GM12878 (cell line): ENCODE measurements around the gene ZNF407. TPM values are rescaled to one million over a fixed set of nuclear protein-coding genes. Genes with fewer than 3 reads are reported as not detected.

Source experiments
- ATAC-seq: fragments of 200-7000 bp; cut with Tn5 transposase; 3 replicates; pipeline ENCODE4 v1.9.1; 2020; ENCODE audit warnings: mild to moderate bottlenecking, moderate library complexity
- BruUV-seq: library from RNA; stranded (reverse); fragments of 400-500 nt; replicated peaks from 2 replicates; lab custom pipeline; 2021; lab: Mats Ljungman, UMichigan
- CTCF ChIA-PET: fragments of 300-600 bp; sonication (Branson Sonifier 250); formaldehyde crosslinking; extraction: SDS; loops from one replicate; lab custom pipeline; 2021; ENCODE audit warnings: inconsistent platforms; lab: Yijun Ruan, JAX
- POLR2A ChIA-PET: fragments of 350-600 bp; formaldehyde crosslinking; extraction: SDS; loops from one replicate; lab custom pipeline; 2021; ENCODE audit warnings: inconsistent platforms; lab: Charles Lee
- RAD21 ChIA-PET: fragments of 300-600 bp; sonication (Branson Sonifier 250); formaldehyde crosslinking; loops from one replicate; lab custom pipeline; 2023; ENCODE audit warnings: antibody characterized with exemption; ENCODE audit not compliant: unreplicated experiment; lab: Charles Lee
- SMC1A ChIA-PET: fragments of 300-600 bp; sonication (Branson Sonifier 250); formaldehyde crosslinking; loops from one replicate; lab custom pipeline; 2023; ENCODE audit not compliant: unreplicated experiment, uncharacterized antibody; lab: Charles Lee
- DNase-seq: peaks from one replicate; pipeline ENCODE4 v3.0.0-alpha.2; 2011; ENCODE audit warnings: low read depth, low spot score
- FAIRE-seq: peaks from 3 replicates; lab custom pipeline; 2011; peaks lifted over from hg19 to GRCh38; lab: Jason Lieb, UNC
- H2AFZ ChIP-seq: 2 replicates; pipeline ENCODE4 v1.6.0; 2011; ENCODE audit warnings: low read depth, low read length, control low read depth; ENCODE audit not compliant: control insufficient read depth
- H3K27ac ChIP-seq: 2 replicates; pipeline ENCODE4 v1.5.1; 2011; ENCODE audit warnings: control low read depth; ENCODE audit not compliant: control insufficient read depth, insufficient read depth
- H3K27me3 ChIP-seq, 2 experiments: replicated peaks in 1 of 2; 2 replicates each; pipeline versions ENCODE4 v1.6.0 to v1.6.1; 2011; ENCODE audit warnings: low read length in 1 of 2; ENCODE audit not compliant: control insufficient read depth in 2 of 2, insufficient read depth in 2 of 2
- H3K36me3 ChIP-seq, 2 experiments: 2 replicates each; pipeline ENCODE4 v1.5.1; 2011; ENCODE audit warnings: low read length in 1 of 2; ENCODE audit not compliant: control insufficient read depth in 2 of 2, insufficient read depth in 2 of 2
- H3K4me1 ChIP-seq: 2 replicates; pipeline ENCODE4 v1.6.1; 2011; ENCODE audit warnings: mild to moderate bottlenecking, low read length, moderate library complexity, mixed read lengths; ENCODE audit not compliant: control insufficient read depth, insufficient read depth
- H3K4me2 ChIP-seq: 2 replicates; pipeline ENCODE4 v1.6.0; 2011; ENCODE audit warnings: control low read depth; ENCODE audit not compliant: control insufficient read depth, insufficient read depth
- H3K4me3 ChIP-seq: fragments of 200-600 bp; sonication (generic); 2 replicates; pipeline ENCODE4 v1.5.1; 2016
- H3K79me2 ChIP-seq: 2 replicates; pipeline ENCODE4 v1.6.0; 2011; ENCODE audit warnings: low read length; ENCODE audit not compliant: control insufficient read depth, insufficient read depth
- H3K9ac ChIP-seq: 2 replicates; pipeline ENCODE4 v1.8.0; 2011; ENCODE audit warnings: low read length, control low read depth, mixed read lengths; ENCODE audit not compliant: control insufficient read depth, insufficient read depth
- H3K9me3 ChIP-seq: replicated peaks from 3 replicates; pipeline ENCODE4 v1.5.1; 2011; ENCODE audit warnings: mild to moderate bottlenecking, low read length; ENCODE audit not compliant: control insufficient read depth, insufficient read depth
- H4K20me1 ChIP-seq: 2 replicates; pipeline ENCODE4 v1.6.0; 2011; ENCODE audit not compliant: control insufficient read depth, insufficient read depth
- BACH1 ChIP-seq: fragments of 450-650 bp; IDR thresholded peaks from 2 replicates; pipeline ENCODE4 v1.6.1; 2017; ENCODE audit warnings: mild to moderate bottlenecking, borderline replicate concordance
- CEBPZ ChIP-seq: fragments of 150-350 bp; IDR thresholded peaks from 2 replicates; pipeline ENCODE4 v1.6.1; 2016; ENCODE audit warnings: low read depth, low read length
- E2F8 ChIP-seq: fragments of 450-650 bp; IDR thresholded peaks from 2 replicates; pipeline ENCODE4 v1.6.1; 2018; ENCODE audit warnings: mild to moderate bottlenecking, low read depth, moderate library complexity; ENCODE audit not compliant: partially characterized antibody
- FOS ChIP-seq: IDR thresholded peaks from 3 replicates; pipeline ENCODE4 v1.6.1; 2011; ENCODE audit warnings: borderline replicate concordance; ENCODE audit not compliant: insufficient read length; ENCODE audit errors: extremely low read depth
- IRF4 ChIP-seq: IDR thresholded peaks from 2 replicates; pipeline ENCODE4 v1.6.1; 2011; ENCODE audit warnings: low read depth, low read length
- KDM1A ChIP-seq: fragments of 200-600 bp; sonication (generic); IDR thresholded peaks from 2 replicates; pipeline ENCODE4 v1.6.1; 2016; ENCODE audit warnings: borderline replicate concordance
- MTA2 ChIP-seq: fragments of 450-650 bp; IDR thresholded peaks from 2 replicates; pipeline ENCODE4 v1.6.1; 2016; ENCODE audit warnings: low read depth, mild to moderate bottlenecking, moderate library complexity
- MYB ChIP-seq: fragments of 150-350 bp; IDR thresholded peaks from 2 replicates; pipeline ENCODE4 v1.6.1; 2014; ENCODE audit warnings: mild to moderate bottlenecking, low read depth, low read length, borderline replicate concordance
- NKRF ChIP-seq: fragments of 450-650 bp; conservative IDR thresholded peaks from 2 replicates; pipeline ENCODE4 v1.6.1; 2017; ENCODE audit warnings: mild to moderate bottlenecking, moderate library complexity
- SMC3 ChIP-seq: IDR thresholded peaks from 2 replicates; pipeline ENCODE4 v1.6.1; 2011; ENCODE audit warnings: low read length, improper control_type of control experiment, borderline replicate concordance
- SUZ12 ChIP-seq: fragments of 200-600 bp; sonication (generic); IDR thresholded peaks from one replicate; pipeline ENCODE4 v1.6.1; 2018; ENCODE audit warnings: antibody characterized with exemption, mild to moderate bottlenecking; ENCODE audit not compliant: unreplicated experiment
- TAF1 ChIP-seq: IDR thresholded peaks from 2 replicates; pipeline ENCODE4 v1.6.1; 2011; ENCODE audit warnings: mild to moderate bottlenecking, low read depth, low read length, borderline replicate concordance
- ZNF207 ChIP-seq: fragments of 450-650 bp; IDR thresholded peaks from 2 replicates; pipeline ENCODE4 v1.6.1; 2014; ENCODE audit warnings: antibody characterized with exemption, mild to moderate bottlenecking, borderline replicate concordance
- ZNF24 ChIP-seq: fragments of 450-650 bp; IDR thresholded peaks from 2 replicates; pipeline ENCODE4 v1.6.1; 2017; ENCODE audit warnings: antibody characterized with exemption, mild to moderate bottlenecking
- ZNF384 ChIP-seq: IDR thresholded peaks from 2 replicates; pipeline ENCODE4 v1.6.1; 2012; ENCODE audit warnings: low read depth, mild to moderate bottlenecking, low read length, improper control_type of control experiment, borderline replicate concordance
- WGBS: methylation state at CpG from one replicate; pipeline ENCODE4 v1.1.6; 2016; ENCODE audit warnings: low lambda C conversion rate; ENCODE audit not compliant: insufficient replicate concordance, insufficient coverage; ENCODE audit errors: missing lambda C conversion rate; 5-methylcytosine and 5-hydroxymethylcytosine counted together
- in situ Hi-C: fragments of 300-500 bp; cut with MboI; formaldehyde crosslinking; loops from 9 replicates; pipeline ENCODE4 v1.14.3; 2018; ENCODE audit warnings: mixed read lengths
- intact Hi-C: fragments of 100-400 bp; cut with micrococcal nuclease; formaldehyde crosslinking; loops from one replicate; pipeline ENCODE4 v1.14.2; 2022; ENCODE audit not compliant: unreplicated experiment
- polyA plus RNA-seq, 11 experiments: library from polyadenylated mRNA; depleted of rRNA in 4 of 11; unstranded in 6 of 11; stranded (reverse) in 5 of 11; fragments of >200 nt; fragmentation: Nextera tagmentation in 4 of 11; fragmentation: Illumina TruSeq in 1 of 11; extraction: Ambion mirVana in 4 of 11; extraction: Trizol in 1 of 11; gene quantifications; 1 replicate in 1 of 11; 2 replicates in 10 of 11; pipeline versions ENCODE4 v1.2.1 to v1.2.3, GENCODE V29; 2011 to 2016; ENCODE audit warnings: inconsistent platforms in 2 of 11, missing spikeins in 2 of 11, low read depth in 1 of 11
- total RNA-seq, 4 experiments: library from RNA; depleted of rRNA in 3 of 4; stranded (reverse); fragments of >200 nt in 3 of 4; fragmentation: Illumina TruSeq in 1 of 4; extraction: Trizol in 1 of 4; gene quantifications; 2 replicates each; pipeline versions ENCODE4 v1.2.1 to v1.2.3, GENCODE V29; 2013 to 2021
- TF ChIP-seq, protein P1 (sequence below): IDR thresholded peaks from 2 replicates; pipeline ENCODE4 v1.6.1; 2012; ENCODE audit warnings: low read depth, low read length, improper control_type of control experiment

The ZNF407 gene
- total and polyA plus RNA-seq, 10 of the 15 experiments (the other 5 are each of a cell fraction or from before 2014, with no cell fraction given): 0.69 to 11.6 (median 5.3) TPM

GRCh38 chr18:74665346-74665745, 67.7 kb downstream of the ZNF407 start:
- Histone ChIP-seq H3K9ac (no peak overlapping the region), H3K4me1 (no peaks in the 10 kb centered on the region), H3K79me2 (no peaks in the 10 kb centered on the region), H4K20me1 (no peaks in the 10 kb centered on the region), H3K27me3 (no peaks in the 10 kb centered on the region), H2AFZ (no peak overlapping the region), H3K27ac (no peak overlapping the region), H3K9me3 (no peaks in the 10 kb centered on the region), H3K4me2 (no peak overlapping the region), H3K36me3 (no peaks in the 10 kb centered on the region; a peak in 1 of 4 replicates), H3K4me3 (no peak overlapping the region)
- WGBS: 99% methylated on average over 4 of the region's 4 CpGs
- no TSS peak for BruUV-seq
- in situ Hi-C loops: loop anchor here (10.0 to 25.0 kb wide), 2 partner anchors 297 to 809 kb away; no protein-coding TSS in a partner anchor
- ChIA-PET CTCF (interaction anchor here (1.1 kb wide), 1 partner anchor 12 kb away, joined by 3 read pairs; no protein-coding TSS in a partner anchor), POLR2A (no interaction called here), SMC1A (interaction anchor here (1.8 kb wide), 1 partner anchor 11 kb away, joined by 8 read pairs; no protein-coding TSS in a partner anchor), RAD21 (no interaction called here)
- no peak for ATAC-seq
- intact Hi-C loops: no loop called here
- FAIRE-seq: no peak
- no peak for DNase-seq
- TF ChIP-seq NKRF: no peak
- no peak for TF ChIP-seq TAF1
- TF ChIP-seq MYB: no peak
- TF ChIP-seq ZNF207: no peak
- TF ChIP-seq, protein P1, sequence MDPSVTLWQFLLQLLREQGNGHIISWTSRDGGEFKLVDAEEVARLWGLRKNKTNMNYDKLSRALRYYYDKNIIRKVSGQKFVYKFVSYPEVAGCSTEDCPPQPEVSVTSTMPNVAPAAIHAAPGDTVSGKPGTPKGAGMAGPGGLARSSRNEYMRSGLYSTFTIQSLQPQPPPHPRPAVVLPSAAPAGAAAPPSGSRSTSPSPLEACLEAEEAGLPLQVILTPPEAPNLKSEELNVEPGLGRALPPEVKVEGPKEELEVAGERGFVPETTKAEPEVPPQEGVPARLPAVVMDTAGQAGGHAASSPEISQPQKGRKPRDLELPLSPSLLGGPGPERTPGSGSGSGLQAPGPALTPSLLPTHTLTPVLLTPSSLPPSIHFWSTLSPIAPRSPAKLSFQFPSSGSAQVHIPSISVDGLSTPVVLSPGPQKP: no peak
- no peak for TF ChIP-seq FOS
- TF ChIP-seq IRF4: no peak
- TF ChIP-seq ZNF384: no peak
- no peak for TF ChIP-seq KDM1A
- TF ChIP-seq ZNF24: no peak
- TF ChIP-seq E2F8: no peak
- no peak for TF ChIP-seq SUZ12
- TF ChIP-seq BACH1: no peak
- TF ChIP-seq CEBPZ: no peak
- TF ChIP-seq SMC3: no peak
- TF ChIP-seq MTA2: no peak
